ENCODE data around the gene ANTXR1. TPM values are rescaled to one million over a fixed set of nuclear protein-coding genes. Genes with fewer than 3 reads are reported as not detected.

The ANTXR1 gene
- total RNA-seq, 1 experiment from 2014 or later, result 181 TPM

GRCh38 chr2:68989035-68989434 is 23.9 kb upstream of the ANTXR1 start:
- no peak overlapping the region for H3K27ac ChIP-seq (ENCODE audit: low read depth, low read length, poor library complexity, severe bottlenecking)
- no peak overlapping the region for H3K4me3 ChIP-seq (ENCODE audit: low read depth, low read length, poor library complexity, severe bottlenecking)
- H3K4me1 ChIP-seq (ENCODE audit: insufficient read depth, low read length, poor library complexity, severe bottlenecking), result no peaks in the 10 kb centered on the region
- TF ChIP-seq CTCF (conservative IDR thresholded peaks at IDR 0.05; ENCODE audit: low read depth, low read length), result no peak
- TF ChIP-seq EZH2 (IDR thresholded peaks at IDR 0.05; ENCODE audit: borderline replicate concordance, low read depth, low read length, poor library complexity, severe bottlenecking), result no peak
- H3K9me3 ChIP-seq (ENCODE audit: low read depth, low read length, poor library complexity, severe bottlenecking), result no peaks in the 10 kb centered on the region
- DNase-seq (ENCODE audit: low spot score), result no peak
- H3K36me3 ChIP-seq (ENCODE audit: insufficient read depth, low read length, poor library complexity, severe bottlenecking), result no peaks in the 10 kb centered on the region
- intact Hi-C loops (cut with micrococcal nuclease; ENCODE audit: unreplicated experiment), result no loop called here
- no TSS peak for BruUV-seq (replicated peaks)
- H3K27me3 ChIP-seq (replicated peaks; ENCODE audit: insufficient read depth, low read depth, low read length, poor library complexity), result no peaks in the 10 kb centered on the region
- POLR2A ChIA-PET (ENCODE audit: low non-redundant PET), result no interaction called here
- CTCF ChIA-PET, result no interaction called here

GRCh38 chr2:68992341-68992740 is 20.6 kb upstream of the ANTXR1 start:
- CTCF ChIA-PET, result no interaction called here
- Histone ChIP-seq H3K27ac (ENCODE audit: low read depth, low read length, poor library complexity, severe bottlenecking) (no peak overlapping the region), H3K4me3 (ENCODE audit: low read depth, low read length, poor library complexity, severe bottlenecking) (no peak overlapping the region), H3K27me3 (replicated peaks; ENCODE audit: insufficient read depth, low read depth, low read length, poor library complexity) (no peaks in the 10 kb centered on the region), H3K36me3 (ENCODE audit: insufficient read depth, low read length, poor library complexity, severe bottlenecking) (no peaks in the 10 kb centered on the region), H3K9me3 (ENCODE audit: low read depth, low read length, poor library complexity, severe bottlenecking) (no peaks in the 10 kb centered on the region), H3K4me1 (ENCODE audit: insufficient read depth, low read length, poor library complexity, severe bottlenecking) (no peaks in the 10 kb centered on the region)
- BruUV-seq (replicated peaks), result no TSS peak
- no peak for DNase-seq (ENCODE audit: low spot score)
- intact Hi-C loops (cut with micrococcal nuclease; ENCODE audit: unreplicated experiment), result no loop called here
- no peak for TF ChIP-seq EZH2 (IDR thresholded peaks at IDR 0.05; ENCODE audit: borderline replicate concordance, low read depth, low read length, poor library complexity, severe bottlenecking)
- no peak for TF ChIP-seq CTCF (conservative IDR thresholded peaks at IDR 0.05; ENCODE audit: low read depth, low read length)
- POLR2A ChIA-PET (ENCODE audit: low non-redundant PET), result no interaction called here

- no TSS peak for BruUV-seq (replicated peaks)
Measured at GRCh38 chr2:68992933-68993332, 20.0 kb upstream of the ANTXR1 start.

More at GRCh38 chr2:68992933-68993332, 20.0 kb upstream of the ANTXR1 start:
- no peak overlapping the region for H3K4me3 ChIP-seq (ENCODE audit: low read depth, low read length, poor library complexity, severe bottlenecking)
- no peaks in the 10 kb centered on the region for H3K36me3 ChIP-seq (ENCODE audit: insufficient read depth, low read length, poor library complexity, severe bottlenecking)
- TF ChIP-seq EZH2 (IDR thresholded peaks at IDR 0.05; ENCODE audit: borderline replicate concordance, low read depth, low read length, poor library complexity, severe bottlenecking) (no peak), CTCF (conservative IDR thresholded peaks at IDR 0.05; ENCODE audit: low read depth, low read length) (no peak)
- H3K27ac ChIP-seq (ENCODE audit: low read depth, low read length, poor library complexity, severe bottlenecking), result no peak overlapping the region
- H3K9me3 ChIP-seq (ENCODE audit: low read depth, low read length, poor library complexity, severe bottlenecking), result no peaks in the 10 kb centered on the region
- intact Hi-C loops (cut with micrococcal nuclease; ENCODE audit: unreplicated experiment), result no loop called here
- no peaks in the 10 kb centered on the region for H3K27me3 ChIP-seq (replicated peaks; ENCODE audit: insufficient read depth, low read depth, low read length, poor library complexity)
- no peaks in the 10 kb centered on the region for H3K4me1 ChIP-seq (ENCODE audit: insufficient read depth, low read length, poor library complexity, severe bottlenecking)
- DNase-seq (ENCODE audit: low spot score), result no peak
- ChIA-PET POLR2A (ENCODE audit: low non-redundant PET) (no interaction called here), CTCF (no interaction called here)

All from A673 (cell line).